ENCODE measurements around the gene SPTBN1.

DNA sequence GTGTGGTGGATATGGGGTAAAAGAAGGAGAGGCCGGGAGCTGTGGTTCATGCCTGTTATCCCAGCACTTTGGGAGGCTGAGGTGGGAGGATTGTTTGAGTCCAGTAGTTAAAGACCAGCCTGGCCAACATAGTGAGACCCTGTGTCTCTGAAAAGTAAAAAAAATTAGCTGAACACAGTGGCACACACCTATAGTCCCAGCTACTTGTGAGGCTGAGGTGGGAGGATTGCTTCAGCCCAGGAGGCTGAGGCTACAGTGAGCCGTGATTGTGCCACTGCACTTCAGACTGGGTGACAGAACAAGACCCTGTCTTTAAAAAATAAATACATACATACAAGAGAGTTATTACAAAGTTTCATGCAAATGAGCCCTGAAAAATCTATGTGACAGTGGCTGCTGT, 80.6 kb downstream of the SPTBN1 start:
- TF ChIP-seq CTCF (IDR thresholded peaks at IDR 0.05) (no peak), EP300 (IDR thresholded peaks at IDR 0.05) (no peak), POLR2A (IDR thresholded peaks at IDR 0.05) (no peak)

All from ovary (tissue), 3 donors.